HFF-Myc (cell line): ENCODE data around the gene TNNT3.

Source experiments
- DNase-seq: peaks from one replicate; pipeline ENCODE4 v3.0.0-alpha.2; 2011; ENCODE audit warnings: low read depth; ENCODE audit errors: extremely low read depth
- H3K4me3 ChIP-seq: replicated peaks from 2 replicates; pipeline ENCODE4 v1.5.1; 2011; ENCODE audit warnings: low read depth, mild to moderate bottlenecking, control low read depth, low read length
- TF ChIP-seq, protein P1 (sequence below): IDR thresholded peaks from 2 replicates; pipeline ENCODE4 v1.5.1; 2012; ENCODE audit warnings: mild to moderate bottlenecking, low read depth, low read length, control low read depth; ENCODE audit errors: missing control alignments

TNNT3 gene

DNA sequence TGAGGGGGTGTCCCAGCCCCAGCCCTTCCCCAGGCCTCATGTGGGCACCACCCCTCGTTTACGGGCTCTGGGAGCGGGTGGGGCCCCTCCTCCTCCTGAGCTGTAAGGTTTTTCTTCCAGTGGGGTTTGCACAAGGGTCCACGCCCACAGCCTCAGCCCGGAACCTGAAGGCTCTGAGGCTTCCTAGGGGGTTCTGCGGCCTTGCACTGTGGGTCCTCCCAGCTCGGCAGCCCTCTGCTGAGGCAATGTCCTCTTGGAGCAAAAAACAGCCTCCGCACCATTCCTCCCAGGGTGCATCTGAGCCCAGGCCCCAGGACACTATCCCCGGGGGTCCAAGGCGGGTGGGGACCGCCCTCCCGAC is 64.1 kb downstream of the TNNT3 start:
- H3K4me3 ChIP-seq, result no peak overlapping the region
- no peak for DNase-seq
- TF ChIP-seq, protein P1, sequence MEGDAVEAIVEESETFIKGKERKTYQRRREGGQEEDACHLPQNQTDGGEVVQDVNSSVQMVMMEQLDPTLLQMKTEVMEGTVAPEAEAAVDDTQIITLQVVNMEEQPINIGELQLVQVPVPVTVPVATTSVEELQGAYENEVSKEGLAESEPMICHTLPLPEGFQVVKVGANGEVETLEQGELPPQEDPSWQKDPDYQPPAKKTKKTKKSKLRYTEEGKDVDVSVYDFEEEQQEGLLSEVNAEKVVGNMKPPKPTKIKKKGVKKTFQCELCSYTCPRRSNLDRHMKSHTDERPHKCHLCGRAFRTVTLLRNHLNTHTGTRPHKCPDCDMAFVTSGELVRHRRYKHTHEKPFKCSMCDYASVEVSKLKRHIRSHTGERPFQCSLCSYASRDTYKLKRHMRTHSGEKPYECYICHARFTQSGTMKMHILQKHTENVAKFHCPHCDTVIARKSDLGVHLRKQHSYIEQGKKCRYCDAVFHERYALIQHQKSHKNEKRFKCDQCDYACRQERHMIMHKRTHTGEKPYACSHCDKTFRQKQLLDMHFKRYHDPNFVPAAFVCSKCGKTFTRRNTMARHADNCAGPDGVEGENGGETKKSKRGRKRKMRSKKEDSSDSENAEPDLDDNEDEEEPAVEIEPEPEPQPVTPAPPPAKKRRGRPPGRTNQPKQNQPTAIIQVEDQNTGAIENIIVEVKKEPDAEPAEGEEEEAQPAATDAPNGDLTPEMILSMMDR, result no peak

- no peak overlapping the region for H3K4me3 ChIP-seq
- TF ChIP-seq, protein P1, result no peak
- DNase-seq, result no peak
Measured at GRCh38 chr11:1987024-1987423, 67.5 kb downstream of the TNNT3 start.

DNA sequence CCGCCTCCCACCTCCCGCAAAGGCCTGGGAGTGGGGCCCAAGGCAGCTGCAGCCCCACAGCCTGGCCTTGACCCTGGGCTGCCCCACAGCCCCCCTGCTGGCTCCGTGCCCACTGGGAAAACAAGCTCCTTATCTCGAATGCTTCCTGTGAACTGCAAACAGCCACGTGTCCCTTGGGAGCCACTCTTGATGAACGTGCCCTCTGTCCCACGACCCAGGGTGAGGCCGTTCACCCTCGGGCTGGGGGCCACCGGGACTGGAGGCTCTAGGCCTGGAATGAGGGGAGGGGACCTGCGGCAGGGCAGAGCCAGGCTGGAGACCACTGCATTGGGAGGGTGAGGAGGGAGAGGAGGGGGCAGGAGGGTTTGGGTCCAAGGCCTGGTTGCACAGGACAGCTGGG is 68.7 kb downstream of the TNNT3 start:
- H3K4me3 ChIP-seq, result no peak overlapping the region
- DNase-seq, result no peak
- TF ChIP-seq, protein P1, result no peak
